Calu3 (cell line): Measurements from ENCODE around the gene RASSF6. TPM values are rescaled to one million over a fixed set of nuclear protein-coding genes. Genes with fewer than 3 reads are reported as not detected.
"Not testable (repeated sequence)": the region's sequence is repeated elsewhere in the genome, so short reads cannot be mapped to it uniquely, and the experiment has no call there.

ENCODE experiments used
- BruUV-seq: library from RNA; stranded (reverse); fragments of 400-500 nt; replicated peaks from 2 replicates; lab custom pipeline; 2021; lab: Mats Ljungman, UMichigan
- CTCF ChIA-PET: fragments of 300-600 bp; sonication (Branson Sonifier 250); formaldehyde crosslinking; loops from one replicate; lab custom pipeline; 2022; ENCODE audit warnings: antibody characterized with exemption; lab: Charles Lee
- DNase-seq: peaks from one replicate; pipeline ENCODE4 v3.0.0; 2022
- H3K27ac Mint-ChIP-seq: one replicate; pipeline ENCODE4 v1.8.0; 2022; ENCODE audit warnings: mixed read lengths; ENCODE audit not compliant: unreplicated experiment
- H3K27me3 Mint-ChIP-seq: one replicate; pipeline ENCODE4 v1.8.0; 2022; ENCODE audit warnings: mixed read lengths; ENCODE audit not compliant: unreplicated experiment
- H3K36me3 Mint-ChIP-seq: one replicate; pipeline ENCODE4 v1.8.0; 2022; ENCODE audit warnings: mild to moderate bottlenecking, moderate library complexity, mixed read lengths; ENCODE audit not compliant: insufficient read depth, unreplicated experiment
- H3K4me1 Mint-ChIP-seq: one replicate; pipeline ENCODE4 v1.8.0; 2022; ENCODE audit warnings: mild to moderate bottlenecking, low read depth, mixed read lengths; ENCODE audit not compliant: unreplicated experiment
- H3K4me3 Mint-ChIP-seq: one replicate; pipeline ENCODE4 v1.8.0; 2022; ENCODE audit warnings: mild to moderate bottlenecking, low read depth, moderate library complexity, mixed read lengths; ENCODE audit not compliant: unreplicated experiment
- H3K9me3 Mint-ChIP-seq: one replicate; pipeline ENCODE4 v1.8.0; 2022; ENCODE audit warnings: low read depth, mixed read lengths; ENCODE audit not compliant: unreplicated experiment
- CTCF ChIP-seq: fragments of 200-600 bp; IDR thresholded peaks from one replicate; pipeline ENCODE4 v1.8.0; 2022; ENCODE audit warnings: antibody characterized with exemption; ENCODE audit not compliant: unreplicated experiment
- intact Hi-C: fragments of 100-400 bp; cut with micrococcal nuclease; formaldehyde crosslinking; loops from one replicate; pipeline ENCODE4 v1.10.0; 2022; ENCODE audit not compliant: unreplicated experiment
- total RNA-seq: library from RNA; stranded (reverse); gene quantifications from 2 replicates; pipeline ENCODE4 v1.2.3, GENCODE V29; 2022

RASSF6 gene
- total RNA-seq, 1 experiment from 2014 or later: 12.8 TPM

- BruUV-seq: no TSS peak
- CTCF ChIA-PET: interaction anchor here (1.0 to 1.1 kb wide), 3 partner anchors 10 to 26 kb away, joined by 3 read pairs; no protein-coding TSS in a partner anchor
- H3K27ac Mint-ChIP-seq: peak overlapping the region; percentile 95
Observed at GRCh38 chr4:73599182-73599581, 21.1 kb downstream of the RASSF6 start.

GRCh38 chr4:73597594-73597993, 22.6 kb downstream of the RASSF6 start:
- no peak for TF ChIP-seq CTCF
- DNase-seq: no peak
- intact Hi-C loops: loop anchor here (10.0 kb wide), 1 partner anchor 537 kb away; no protein-coding TSS in a partner anchor
- Mint-ChIP-seq H3K36me3 (peaks cover 12% of the 10 kb centered on the region), H3K4me1 (peaks cover 41% of the 10 kb centered on the region), H3K27me3 (no peaks in the 10 kb centered on the region), H3K9me3 (no peaks in the 10 kb centered on the region), H3K4me3 (no peak overlapping the region), H3K27ac (no peak overlapping the region)
- CTCF ChIA-PET: no interaction called here
- BruUV-seq: no TSS peak

More at GRCh38 chr4:73599182-73599581, 21.1 kb downstream of the RASSF6 start:
- H3K36me3 Mint-ChIP-seq: peaks cover 17% of the 10 kb centered on the region
- peak overlapping the region; percentile 63 for H3K4me3 Mint-ChIP-seq
- no peak for TF ChIP-seq CTCF
- peak; percentile 67 for DNase-seq
- intact Hi-C loops: loop anchor here (10.0 kb wide), 1 partner anchor 536 kb away; no protein-coding TSS in a partner anchor
- H3K27me3 Mint-ChIP-seq: no peaks in the 10 kb centered on the region
- no peaks in the 10 kb centered on the region for H3K9me3 Mint-ChIP-seq
- peaks cover 47% of the 10 kb centered on the region for H3K4me1 Mint-ChIP-seq

- H3K27me3 Mint-ChIP-seq, H3K4me3 Mint-ChIP-seq, DNase-seq, CTCF ChIA-PET, BruUV-seq, H3K9me3 Mint-ChIP-seq, H3K27ac Mint-ChIP-seq: not testable (repeated sequence)
- intact Hi-C loops: loop anchor here (10.0 kb wide), 1 partner anchor 538 kb away; no protein-coding TSS in a partner anchor
- H3K4me1 Mint-ChIP-seq: peaks cover 37% of the 10 kb centered on the region
- H3K36me3 Mint-ChIP-seq: peaks cover 14% of the 10 kb centered on the region
Observed at GRCh38 chr4:73597183-73597582, 23.1 kb downstream of the RASSF6 start.

GRCh38 chr4:73596001-73596400, 24.2 kb downstream of the RASSF6 start:
- DNase-seq: no peak
- intact Hi-C loops: loop anchor here (10.0 kb wide), 1 partner anchor 539 kb away; no protein-coding TSS in a partner anchor
- no peak overlapping the region for H3K27ac Mint-ChIP-seq
- no peaks in the 10 kb centered on the region for H3K27me3 Mint-ChIP-seq
- no TSS peak for BruUV-seq
- no peaks in the 10 kb centered on the region for H3K9me3 Mint-ChIP-seq
- H3K36me3 Mint-ChIP-seq: peaks cover 20% of the 10 kb centered on the region
- H3K4me3 Mint-ChIP-seq: no peak overlapping the region
- TF ChIP-seq CTCF: no peak
- CTCF ChIA-PET: interaction anchor here (0.6 kb wide), 1 partner anchor 48 kb away, joined by 3 read pairs; no protein-coding TSS in a partner anchor
- peaks cover 25% of the 10 kb centered on the region for H3K4me1 Mint-ChIP-seq
